ENCODE measurements around the gene SPATA25.

Gene SPATA25

DNA sequence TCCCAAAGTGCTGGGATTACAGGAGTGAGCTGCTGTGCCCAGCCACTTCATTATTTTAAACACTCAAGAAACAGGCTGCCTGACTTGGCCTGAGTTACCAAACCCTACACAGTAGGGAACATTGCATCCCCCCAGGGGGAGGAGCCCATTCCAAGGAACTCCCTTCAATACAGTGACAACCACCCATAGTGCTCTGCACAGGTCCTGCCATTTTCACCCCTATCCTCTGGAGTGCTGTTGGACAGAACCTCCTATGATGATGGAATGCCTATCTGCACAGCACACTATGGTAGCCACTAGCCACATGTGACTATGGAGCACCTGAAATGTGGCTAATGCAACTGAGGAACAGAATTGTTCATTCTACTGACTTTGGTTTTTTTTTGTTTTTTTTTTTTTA lies 42.0 kb downstream of the SPATA25 start:
- no peak for TF ChIP-seq MYC (IDR thresholded peaks at IDR 0.05; ENCODE audit: low read depth, low read length)
- TF ChIP-seq MAX (IDR thresholded peaks at IDR 0.05; ENCODE audit: low read depth, low read length), result no peak
- TF ChIP-seq POLR2A (IDR thresholded peaks at IDR 0.05; ENCODE audit: extremely low read depth, insufficient read length), result no peak
- TF ChIP-seq, protein P1, sequence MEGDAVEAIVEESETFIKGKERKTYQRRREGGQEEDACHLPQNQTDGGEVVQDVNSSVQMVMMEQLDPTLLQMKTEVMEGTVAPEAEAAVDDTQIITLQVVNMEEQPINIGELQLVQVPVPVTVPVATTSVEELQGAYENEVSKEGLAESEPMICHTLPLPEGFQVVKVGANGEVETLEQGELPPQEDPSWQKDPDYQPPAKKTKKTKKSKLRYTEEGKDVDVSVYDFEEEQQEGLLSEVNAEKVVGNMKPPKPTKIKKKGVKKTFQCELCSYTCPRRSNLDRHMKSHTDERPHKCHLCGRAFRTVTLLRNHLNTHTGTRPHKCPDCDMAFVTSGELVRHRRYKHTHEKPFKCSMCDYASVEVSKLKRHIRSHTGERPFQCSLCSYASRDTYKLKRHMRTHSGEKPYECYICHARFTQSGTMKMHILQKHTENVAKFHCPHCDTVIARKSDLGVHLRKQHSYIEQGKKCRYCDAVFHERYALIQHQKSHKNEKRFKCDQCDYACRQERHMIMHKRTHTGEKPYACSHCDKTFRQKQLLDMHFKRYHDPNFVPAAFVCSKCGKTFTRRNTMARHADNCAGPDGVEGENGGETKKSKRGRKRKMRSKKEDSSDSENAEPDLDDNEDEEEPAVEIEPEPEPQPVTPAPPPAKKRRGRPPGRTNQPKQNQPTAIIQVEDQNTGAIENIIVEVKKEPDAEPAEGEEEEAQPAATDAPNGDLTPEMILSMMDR (IDR thresholded peaks at IDR 0.05; ENCODE audit: low read depth, low read length), result no peak
- no peak overlapping the region for H3K4me3 ChIP-seq (ENCODE audit: low read depth, low read length)
- no peak for DNase-seq (ENCODE audit: low read depth)

- H3K4me3 ChIP-seq (ENCODE audit: low read depth, low read length), result no peak overlapping the region
- TF ChIP-seq MYC (IDR thresholded peaks at IDR 0.05; ENCODE audit: low read depth, low read length), result no peak
- no peak for TF ChIP-seq POLR2A (IDR thresholded peaks at IDR 0.05; ENCODE audit: extremely low read depth, insufficient read length)
- no peak for TF ChIP-seq MAX (IDR thresholded peaks at IDR 0.05; ENCODE audit: low read depth, low read length)
- TF ChIP-seq, protein P1 (IDR thresholded peaks at IDR 0.05; ENCODE audit: low read depth, low read length), result no peak
- no peak for DNase-seq (ENCODE audit: low read depth)
Observed at GRCh38 chr20:45843506-45843905, 43.9 kb downstream of the SPATA25 start.

DNA sequence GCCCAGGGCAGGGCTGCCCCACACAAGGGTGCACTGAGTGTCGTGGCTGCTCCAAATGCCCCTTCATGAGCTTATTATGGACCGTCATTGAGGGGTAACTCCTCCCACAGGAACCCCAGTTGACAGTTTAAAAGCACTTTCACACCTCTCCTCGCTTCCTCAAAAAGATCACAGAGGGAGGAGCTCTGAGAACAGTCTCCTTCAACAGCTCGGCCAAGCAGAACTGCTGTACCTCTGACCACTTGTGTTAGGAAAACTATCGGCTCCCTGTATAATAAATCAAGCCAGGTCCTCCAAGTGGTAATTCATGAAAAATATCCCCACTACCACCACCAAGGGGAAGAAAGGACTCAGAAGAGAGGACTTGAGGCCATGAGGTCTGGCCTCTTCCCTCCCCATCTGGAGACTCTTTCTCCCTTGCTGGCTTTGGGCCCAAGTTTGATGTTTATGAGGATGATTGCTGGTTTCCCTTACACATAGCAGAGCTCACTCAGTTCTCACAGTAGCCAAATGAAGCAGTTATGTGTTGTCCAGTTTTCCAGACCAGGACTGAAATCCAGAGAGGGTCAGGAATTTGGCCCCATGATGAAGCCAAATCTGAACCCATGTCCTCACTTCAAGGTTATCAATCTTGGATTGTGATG lies 45.1 kb downstream of the SPATA25 start:
- H3K4me3 ChIP-seq (ENCODE audit: low read depth, low read length), result no peak overlapping the region

GRCh38 chr20:45841407-45842129 lies 45.9 kb downstream of the SPATA25 start:
- H3K4me3 ChIP-seq (ENCODE audit: low read depth, low read length), result no peak overlapping the region
- no peak for TF ChIP-seq POLR2A (IDR thresholded peaks at IDR 0.05; ENCODE audit: extremely low read depth, insufficient read length)
- TF ChIP-seq, protein P1 (IDR thresholded peaks at IDR 0.05; ENCODE audit: low read depth, low read length), result no peak
- no peak for TF ChIP-seq MAX (IDR thresholded peaks at IDR 0.05; ENCODE audit: low read depth, low read length)
- TF ChIP-seq MYC (IDR thresholded peaks at IDR 0.05; ENCODE audit: low read depth, low read length), result no peak
- no peak for DNase-seq (ENCODE audit: low read depth)

More for the DNA sequence above, 45.1 kb downstream of the SPATA25 start:
- TF ChIP-seq, protein P1 (IDR thresholded peaks at IDR 0.05; ENCODE audit: low read depth, low read length), result no peak
- TF ChIP-seq MAX (IDR thresholded peaks at IDR 0.05; ENCODE audit: low read depth, low read length) (no peak), POLR2A (IDR thresholded peaks at IDR 0.05; ENCODE audit: extremely low read depth, insufficient read length) (no peak), MYC (IDR thresholded peaks at IDR 0.05; ENCODE audit: low read depth, low read length) (no peak)
- peak; percentile 34 for DNase-seq (ENCODE audit: low read depth)

- H3K4me3 ChIP-seq (ENCODE audit: low read depth, low read length), result no peak overlapping the region
- TF ChIP-seq POLR2A (IDR thresholded peaks at IDR 0.05; ENCODE audit: extremely low read depth, insufficient read length) (no peak), MYC (IDR thresholded peaks at IDR 0.05; ENCODE audit: low read depth, low read length) (no peak), MAX (IDR thresholded peaks at IDR 0.05; ENCODE audit: low read depth, low read length) (no peak)
- TF ChIP-seq, protein P1 (IDR thresholded peaks at IDR 0.05; ENCODE audit: low read depth, low read length), result no peak
- no peak for DNase-seq (ENCODE audit: low read depth)
Observed at GRCh38 chr20:45840700-45841198, 46.7 kb downstream of the SPATA25 start.

Data from NB4 (cell line).